ENCODE measurements around the gene PTPRM. TPM values are rescaled to one million over a fixed set of nuclear protein-coding genes. Genes with fewer than 3 reads are reported as not detected.

PTPRM gene
- total and polyA plus RNA-seq, 9 donors, result 61.7 to 91.5 (median 66.4) TPM

- no peak overlapping the region for H3K4me3 ChIP-seq (ENCODE audit: low read length)
- 75% methylated on average over 3 of the region's 8 CpGs for WGBS (ENCODE audit: insufficient coverage)
- no peaks in the 10 kb centered on the region for H3K36me3 ChIP-seq (ENCODE audit: control insufficient read depth, insufficient read depth, low read length)
- no peaks in the 10 kb centered on the region for H3K4me1 ChIP-seq (ENCODE audit: control insufficient read depth, insufficient read depth, low read length)
- no peaks in the 10 kb centered on the region for H3K9me3 ChIP-seq (replicated peaks; ENCODE audit: control insufficient read depth, low read depth, low read length)
- no peak for DNase-seq
- no peaks in the 10 kb centered on the region for H3K27me3 ChIP-seq (ENCODE audit: control insufficient read depth, insufficient read depth, low read length)
- no peak overlapping the region for H3K27ac ChIP-seq (ENCODE audit: low read length)
These were observed 646.0 kb downstream of the PTPRM start for GRCh38 chr18:8212896-8213780.

DNA sequence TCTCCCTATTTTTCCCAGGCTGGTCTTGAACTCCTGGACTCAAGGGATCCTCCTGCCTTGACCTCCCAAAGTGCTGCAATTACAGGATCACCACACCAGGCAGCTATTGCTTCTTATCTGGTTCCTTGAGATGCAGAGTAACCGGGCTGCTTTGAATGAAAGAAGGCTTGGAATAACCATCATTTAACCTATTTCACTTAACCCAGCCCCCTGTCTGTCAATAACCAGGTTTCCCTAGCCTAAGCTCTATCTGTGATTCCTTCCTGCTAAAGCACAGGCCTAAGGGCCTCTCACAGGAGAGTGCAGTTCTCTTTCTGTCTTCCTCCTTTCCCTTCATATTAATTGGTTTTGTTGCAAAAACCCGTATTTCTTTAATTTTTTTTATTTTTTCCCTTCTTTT lies 648.6 kb downstream of the PTPRM start:
- Histone ChIP-seq H3K27ac (ENCODE audit: low read length) (no peak overlapping the region), H3K36me3 (ENCODE audit: control insufficient read depth, insufficient read depth, low read length) (no peaks in the 10 kb centered on the region), H3K9me3 (replicated peaks; ENCODE audit: control insufficient read depth, low read depth, low read length) (no peaks in the 10 kb centered on the region), H3K27me3 (ENCODE audit: control insufficient read depth, insufficient read depth, low read length) (no peaks in the 10 kb centered on the region), H3K4me1 (ENCODE audit: control insufficient read depth, insufficient read depth, low read length) (no peaks in the 10 kb centered on the region), H3K4me3 (ENCODE audit: low read length) (no peak overlapping the region)
- DNase-seq, result no peak
- no CpG with 5 or more reads among the region's 2 CpGs for WGBS (ENCODE audit: insufficient coverage)

DNA sequence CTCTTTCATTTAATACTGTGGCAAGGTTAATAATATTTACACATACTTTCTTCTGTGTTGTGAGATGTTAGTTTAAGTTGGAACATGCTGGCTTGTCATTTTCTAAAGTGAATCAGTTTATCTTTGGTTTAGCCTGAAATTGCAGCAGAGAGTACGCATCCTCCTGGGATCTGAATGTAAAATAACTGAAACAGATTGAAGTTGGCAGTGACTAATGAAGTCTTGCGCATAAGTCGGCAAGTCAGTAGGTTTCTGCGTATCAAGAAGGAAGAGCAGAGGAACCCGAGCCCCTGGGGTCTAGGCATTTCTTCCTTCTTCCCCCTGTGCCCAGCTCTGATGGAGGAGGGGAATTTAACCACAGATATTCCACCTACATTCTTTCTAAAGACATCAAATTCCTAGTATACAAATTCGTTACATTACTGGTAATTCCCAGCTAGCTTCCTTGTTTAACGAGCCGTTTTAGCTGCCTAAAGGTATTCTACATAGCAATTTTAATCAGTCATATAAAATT lies 650.0 kb downstream of the PTPRM start:
- no peaks in the 10 kb centered on the region for H3K36me3 ChIP-seq (ENCODE audit: control insufficient read depth, insufficient read depth, low read length)
- no peaks in the 10 kb centered on the region for H3K27me3 ChIP-seq (ENCODE audit: control insufficient read depth, insufficient read depth, low read length)
- H3K4me1 ChIP-seq (ENCODE audit: control insufficient read depth, insufficient read depth, low read length), result no peaks in the 10 kb centered on the region
- no peak for DNase-seq
- WGBS (ENCODE audit: insufficient coverage), result 71% methylated on average over 1 of the region's 8 CpGs
- no peaks in the 10 kb centered on the region for H3K9me3 ChIP-seq (replicated peaks; ENCODE audit: control insufficient read depth, low read depth, low read length)
- H3K27ac ChIP-seq (ENCODE audit: low read length), result no peak overlapping the region
- H3K4me3 ChIP-seq (ENCODE audit: low read length), result no peak overlapping the region

- Histone ChIP-seq H3K4me3 (ENCODE audit: low read length) (no peak overlapping the region), H3K27ac (ENCODE audit: low read length) (no peak overlapping the region), H3K27me3 (ENCODE audit: control insufficient read depth, insufficient read depth, low read length) (no peaks in the 10 kb centered on the region), H3K36me3 (ENCODE audit: control insufficient read depth, insufficient read depth, low read length) (no peaks in the 10 kb centered on the region), H3K9me3 (replicated peaks; ENCODE audit: control insufficient read depth, low read depth, low read length) (no peaks in the 10 kb centered on the region), H3K4me1 (ENCODE audit: control insufficient read depth, insufficient read depth, low read length) (no peaks in the 10 kb centered on the region)
- DNase-seq, result no peak
- WGBS (ENCODE audit: insufficient coverage), result 70% methylated on average over 2 of the region's 4 CpGs
These were observed 651.1 kb downstream of the PTPRM start for GRCh38 chr18:8218197-8218596.

DNA sequence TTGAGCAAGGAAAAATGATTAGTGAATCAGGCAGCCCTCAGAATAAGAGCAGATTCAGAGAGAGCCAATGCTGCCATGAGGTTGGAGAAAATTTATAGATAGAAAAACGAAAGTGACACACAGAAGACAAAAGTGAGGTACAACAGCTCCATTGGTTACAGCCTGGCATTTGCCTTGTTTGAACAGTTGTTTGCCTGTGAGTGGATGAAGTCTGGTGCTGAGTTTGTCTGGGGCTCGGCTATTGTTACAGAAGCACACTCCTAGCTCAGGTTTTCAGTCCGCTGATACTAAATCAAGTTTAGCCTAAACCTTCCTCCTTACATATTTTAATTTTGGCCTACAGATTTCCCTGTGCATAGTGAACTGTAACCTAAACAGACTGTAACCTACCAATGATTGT lies 654.3 kb downstream of the PTPRM start:
- WGBS (ENCODE audit: insufficient coverage), result no CpG with 5 or more reads among the region's 3 CpGs

GRCh38 chr18:8224576-8224975 lies 657.5 kb downstream of the PTPRM start:
- Histone ChIP-seq H3K4me3 (ENCODE audit: low read length) (no peak overlapping the region), H3K27ac (ENCODE audit: low read length) (no peak overlapping the region)

More for the DNA sequence above, 654.3 kb downstream of the PTPRM start:
- no peaks in the 10 kb centered on the region for H3K4me1 ChIP-seq (ENCODE audit: control insufficient read depth, insufficient read depth, low read length)
- H3K4me3 ChIP-seq (ENCODE audit: low read length), result no peak overlapping the region
- peaks cover 3% of the 10 kb centered on the region for H3K9me3 ChIP-seq (replicated peaks; ENCODE audit: control insufficient read depth, low read depth, low read length)
- H3K36me3 ChIP-seq (ENCODE audit: control insufficient read depth, insufficient read depth, low read length), result no peaks in the 10 kb centered on the region
- H3K27ac ChIP-seq (ENCODE audit: low read length), result no peak overlapping the region
- H3K27me3 ChIP-seq (ENCODE audit: control insufficient read depth, insufficient read depth, low read length), result no peaks in the 10 kb centered on the region
- DNase-seq, result no peak

DNA sequence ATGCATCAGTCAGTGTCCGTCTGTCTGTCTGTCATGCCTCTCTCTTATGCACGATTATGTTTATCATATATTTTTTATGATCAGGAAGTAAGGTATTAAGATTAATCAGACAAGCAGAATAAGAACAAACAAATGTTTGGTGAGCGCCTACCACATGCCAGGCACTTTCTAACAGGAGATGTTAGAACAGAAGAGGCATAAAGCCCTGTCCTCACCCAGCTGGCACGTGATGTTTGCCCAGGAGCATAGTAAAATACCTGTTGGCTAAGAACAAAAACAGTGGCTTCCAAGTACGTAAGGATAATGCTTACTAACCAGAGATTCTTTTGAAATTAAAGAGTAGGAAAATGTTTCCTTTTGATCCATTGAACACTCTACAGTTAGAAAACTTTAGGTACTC lies 661.9 kb downstream of the PTPRM start:
- H3K27me3 ChIP-seq (ENCODE audit: control insufficient read depth, insufficient read depth, low read length), result no peaks in the 10 kb centered on the region
- peaks cover 7% of the 10 kb centered on the region for H3K9me3 ChIP-seq (replicated peaks; ENCODE audit: control insufficient read depth, low read depth, low read length)
- H3K4me3 ChIP-seq (ENCODE audit: low read length), result no peak overlapping the region
- H3K27ac ChIP-seq (ENCODE audit: low read length), result no peak overlapping the region
- H3K36me3 ChIP-seq (ENCODE audit: control insufficient read depth, insufficient read depth, low read length), result no peaks in the 10 kb centered on the region
- H3K4me1 ChIP-seq (ENCODE audit: control insufficient read depth, insufficient read depth, low read length), result no peaks in the 10 kb centered on the region
- 100% methylated on average over 2 of the region's 5 CpGs for WGBS (ENCODE audit: insufficient coverage)
- DNase-seq, result no peak

More at GRCh38 chr18:8224576-8224975, 657.5 kb downstream of the PTPRM start:
- peaks cover 7% of the 10 kb centered on the region for H3K9me3 ChIP-seq (replicated peaks; ENCODE audit: control insufficient read depth, low read depth, low read length)
- H3K4me1 ChIP-seq (ENCODE audit: control insufficient read depth, insufficient read depth, low read length), result no peaks in the 10 kb centered on the region
- no peaks in the 10 kb centered on the region for H3K36me3 ChIP-seq (ENCODE audit: control insufficient read depth, insufficient read depth, low read length)
- no CpG with 5 or more reads among the region's 3 CpGs for WGBS (ENCODE audit: insufficient coverage)
- H3K27me3 ChIP-seq (ENCODE audit: control insufficient read depth, insufficient read depth, low read length), result no peaks in the 10 kb centered on the region
- no peak for DNase-seq

GRCh38 chr18:8229787-8230186 lies 662.7 kb downstream of the PTPRM start:
- no CpG with 5 or more reads among the region's 3 CpGs for WGBS (ENCODE audit: insufficient coverage)
- H3K4me1 ChIP-seq (ENCODE audit: control insufficient read depth, insufficient read depth, low read length), result no peaks in the 10 kb centered on the region
- DNase-seq, result no peak
- H3K27me3 ChIP-seq (ENCODE audit: control insufficient read depth, insufficient read depth, low read length), result no peaks in the 10 kb centered on the region
- no peak overlapping the region for H3K4me3 ChIP-seq (ENCODE audit: low read length)
- H3K27ac ChIP-seq (ENCODE audit: low read length), result no peak overlapping the region
- no peaks in the 10 kb centered on the region for H3K36me3 ChIP-seq (ENCODE audit: control insufficient read depth, insufficient read depth, low read length)
- H3K9me3 ChIP-seq (replicated peaks; ENCODE audit: control insufficient read depth, low read depth, low read length), result peaks cover 7% of the 10 kb centered on the region

DNA sequence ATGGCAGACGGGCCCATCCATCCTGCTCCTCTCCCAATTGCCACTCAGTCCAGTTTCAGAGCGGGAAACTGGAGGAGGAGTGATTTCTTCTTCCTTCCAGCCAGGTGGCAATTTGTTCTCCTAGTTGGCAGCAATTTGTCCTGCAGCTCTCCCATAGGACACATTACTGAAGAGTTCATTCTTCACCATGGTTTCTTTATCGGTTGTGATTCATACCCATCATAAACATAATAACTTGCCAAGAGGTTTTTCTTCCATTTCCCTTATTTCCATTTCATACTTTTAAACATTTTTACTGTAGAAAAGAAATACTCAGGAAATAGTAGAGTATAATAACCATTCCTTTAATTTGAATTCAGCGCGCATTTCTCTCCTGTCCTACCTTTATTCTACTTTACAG lies 664.2 kb downstream of the PTPRM start:
- no peak for DNase-seq
- no peak overlapping the region for H3K27ac ChIP-seq (ENCODE audit: low read length)
- H3K36me3 ChIP-seq (ENCODE audit: control insufficient read depth, insufficient read depth, low read length), result no peaks in the 10 kb centered on the region
- peaks cover 3% of the 10 kb centered on the region for H3K9me3 ChIP-seq (replicated peaks; ENCODE audit: control insufficient read depth, low read depth, low read length)
- no peaks in the 10 kb centered on the region for H3K27me3 ChIP-seq (ENCODE audit: control insufficient read depth, insufficient read depth, low read length)
- no peaks in the 10 kb centered on the region for H3K4me1 ChIP-seq (ENCODE audit: control insufficient read depth, insufficient read depth, low read length)
- H3K4me3 ChIP-seq (ENCODE audit: low read length), result no peak overlapping the region
- no CpG with 5 or more reads among the region's 5 CpGs for WGBS (ENCODE audit: insufficient coverage)

GRCh38 chr18:8232791-8233190 lies 665.7 kb downstream of the PTPRM start:
- H3K4me3 ChIP-seq (ENCODE audit: low read length), result no peak overlapping the region
- no peaks in the 10 kb centered on the region for H3K4me1 ChIP-seq (ENCODE audit: control insufficient read depth, insufficient read depth, low read length)
- H3K36me3 ChIP-seq (ENCODE audit: control insufficient read depth, insufficient read depth, low read length), result no peaks in the 10 kb centered on the region
- H3K9me3 ChIP-seq (replicated peaks; ENCODE audit: control insufficient read depth, low read depth, low read length), result no peaks in the 10 kb centered on the region
- H3K27me3 ChIP-seq (ENCODE audit: control insufficient read depth, insufficient read depth, low read length), result no peaks in the 10 kb centered on the region
- no peak for DNase-seq
- H3K27ac ChIP-seq (ENCODE audit: low read length), result no peak overlapping the region
- WGBS (ENCODE audit: insufficient coverage), result 73% methylated on average over 4 of the region's 4 CpGs

All from muscle of leg (tissue), 11 donors.